GM18520 (cell line): Measurements from ENCODE around the gene TXNDC11.

Experiments
- ATAC-seq: cut with Tn5 transposase; IDR thresholded peaks from one replicate; pipeline ENCODE4 v1.9.1; 2021; ENCODE audit not compliant: unreplicated experiment

TXNDC11 gene

DNA sequence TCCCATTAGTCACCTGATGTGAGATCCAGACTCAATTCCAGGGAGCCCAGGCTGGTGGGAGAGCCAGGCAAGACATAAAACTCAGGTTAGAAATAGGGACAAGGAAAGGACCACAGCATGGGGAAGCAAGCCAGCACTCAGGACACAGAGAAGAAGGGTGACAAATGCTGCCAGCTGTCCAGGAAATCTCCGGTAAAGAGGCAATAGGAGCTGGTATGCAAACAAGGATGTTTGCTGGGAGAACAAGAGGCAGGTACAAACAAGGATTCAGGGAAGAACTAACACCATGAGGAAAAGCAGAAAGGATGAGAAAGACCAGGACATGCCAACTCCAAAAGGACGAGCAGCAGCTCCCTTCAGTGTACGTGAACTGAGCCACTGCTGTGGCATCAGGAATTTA is 10.2 kb upstream of the TXNDC11 start:
- ATAC-seq = no peak

DNA sequence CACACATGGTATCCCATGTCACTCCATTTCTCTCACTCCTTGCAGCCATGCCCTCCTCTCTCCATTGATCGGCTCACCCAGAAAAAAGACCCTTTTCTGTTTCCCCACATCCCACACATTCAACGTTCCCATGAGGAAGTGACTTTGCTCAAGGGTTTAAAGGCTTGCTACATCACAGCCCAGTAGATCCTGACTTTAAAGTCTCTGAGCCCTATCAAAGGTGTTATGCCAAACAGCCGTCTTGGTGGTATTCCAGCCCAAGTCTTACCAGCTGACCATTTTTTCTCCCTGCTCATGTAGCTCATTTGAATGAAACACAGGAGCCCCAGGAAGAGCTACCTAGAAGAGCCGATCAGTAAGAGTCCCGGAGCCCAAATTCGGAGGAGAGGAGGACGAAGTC is 7.4 kb upstream of the TXNDC11 start:
- no peak for ATAC-seq

DNA sequence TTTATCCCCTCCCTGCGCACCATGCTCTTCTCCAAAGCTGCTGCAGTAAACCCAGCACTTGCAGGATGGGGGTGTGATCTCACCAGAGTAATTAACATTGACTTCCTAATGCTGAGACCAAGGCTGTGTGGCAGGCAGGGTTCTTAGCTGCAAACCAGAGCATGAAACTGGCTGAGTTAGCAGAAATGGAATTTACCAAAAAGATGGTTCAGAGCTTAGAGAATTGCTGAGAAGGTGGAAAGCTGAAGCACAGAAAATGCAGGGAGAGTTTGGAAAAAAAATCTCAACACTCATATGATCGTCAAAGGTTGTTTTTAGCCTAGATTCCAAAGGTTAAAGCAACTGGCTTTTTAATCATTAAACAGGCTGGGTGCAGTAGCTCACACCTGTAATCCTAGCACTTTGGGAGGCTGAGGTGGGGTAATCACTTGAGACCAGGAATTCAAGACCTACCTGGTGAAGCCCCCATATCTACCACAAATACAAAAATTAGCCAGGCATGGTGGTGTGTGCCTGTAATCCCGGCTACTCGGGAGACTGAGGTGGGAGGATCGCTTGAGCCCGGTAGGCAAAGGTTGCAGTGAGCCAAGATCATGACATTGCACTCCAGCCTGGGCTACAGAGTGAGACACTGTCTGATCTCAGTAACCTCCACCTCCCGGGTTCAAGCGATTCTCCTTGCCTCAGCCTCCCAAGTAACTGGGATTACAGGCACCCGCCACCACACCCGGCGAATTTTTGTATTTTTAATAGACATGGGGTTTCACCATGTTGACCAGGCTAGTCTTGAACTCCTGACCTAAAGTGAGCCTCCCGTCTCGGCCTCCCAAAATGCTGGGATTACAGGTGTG is 6.0 kb upstream of the TXNDC11 start:
- ATAC-seq = no peak

DNA sequence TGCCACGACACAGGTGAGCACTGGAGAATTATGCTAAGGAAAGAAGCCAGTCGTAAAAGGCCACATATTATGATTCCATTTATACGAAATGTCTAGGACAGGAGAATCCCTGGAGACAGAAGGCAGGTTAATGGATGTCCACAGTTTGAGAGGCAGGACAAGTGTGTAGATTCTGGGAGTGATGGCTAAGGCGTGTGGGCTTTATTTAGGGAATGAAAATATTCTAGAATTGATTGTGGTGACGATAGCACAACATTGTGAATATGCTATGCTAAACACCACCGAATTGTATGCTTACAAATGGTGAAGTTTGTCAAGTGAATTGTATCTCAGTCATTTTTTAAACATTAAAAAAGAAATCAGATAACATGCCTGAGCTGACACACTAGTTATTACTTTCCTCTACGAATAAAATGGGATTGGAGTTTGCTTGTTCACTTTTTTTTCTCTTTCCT is 5.3 kb upstream of the TXNDC11 start:
- ATAC-seq = no peak

DNA sequence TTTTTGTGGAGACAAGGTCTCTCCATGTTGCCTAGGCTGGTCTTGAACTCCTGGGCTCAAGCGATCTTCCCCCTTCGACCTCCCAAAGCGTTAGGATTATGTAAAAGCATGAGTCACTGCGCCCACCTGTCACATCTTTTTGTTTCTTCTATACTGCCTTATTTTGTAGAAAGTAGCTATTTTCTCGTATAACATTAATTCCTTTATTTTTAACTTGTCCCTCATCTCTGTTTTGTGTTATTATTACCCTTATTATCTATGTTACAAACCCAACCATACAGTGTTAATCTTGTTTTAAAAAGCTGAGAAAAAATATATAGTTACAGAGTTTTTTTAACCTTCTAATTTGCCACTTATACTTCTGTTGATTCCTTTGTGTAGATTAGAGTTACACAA is 1.4 kb upstream of the TXNDC11 start:
- ATAC-seq = no peak

DNA sequence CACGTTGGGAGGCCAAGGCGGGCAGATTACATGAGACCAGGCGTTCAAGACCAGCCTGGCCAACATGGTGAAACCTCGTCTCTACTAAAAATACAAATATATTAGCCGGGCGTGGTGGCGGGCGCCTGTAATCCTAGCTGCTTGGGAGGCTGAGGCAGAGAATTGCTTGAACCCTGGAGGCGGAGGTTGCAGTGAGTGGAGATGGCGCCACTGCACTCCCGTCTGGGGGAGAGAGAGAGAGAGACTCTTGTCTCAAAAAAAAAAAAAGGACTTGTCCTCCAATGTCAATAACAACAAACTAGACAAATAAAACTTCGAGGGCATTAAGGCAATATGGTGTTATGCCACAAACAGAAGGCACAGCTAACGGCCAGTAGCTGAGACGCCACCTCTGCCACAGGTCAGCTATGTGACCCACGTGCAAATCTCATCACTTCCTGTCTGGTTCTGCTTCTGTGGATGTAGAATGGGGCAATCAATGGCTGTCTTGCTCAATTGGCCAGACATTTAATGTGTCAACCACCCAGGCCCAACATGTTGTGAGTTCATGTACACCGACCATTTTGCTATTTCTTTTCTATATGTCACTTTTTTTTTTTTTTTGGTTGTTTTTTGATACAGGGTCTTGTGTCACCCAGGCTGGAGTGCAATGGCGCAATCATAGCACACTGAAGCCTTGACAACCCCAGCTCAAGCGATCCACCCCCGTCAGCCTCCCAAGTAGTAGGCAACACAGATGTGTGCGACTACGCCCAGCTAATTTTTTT is 834 bp upstream of the TXNDC11 start:
- no peak for ATAC-seq

DNA sequence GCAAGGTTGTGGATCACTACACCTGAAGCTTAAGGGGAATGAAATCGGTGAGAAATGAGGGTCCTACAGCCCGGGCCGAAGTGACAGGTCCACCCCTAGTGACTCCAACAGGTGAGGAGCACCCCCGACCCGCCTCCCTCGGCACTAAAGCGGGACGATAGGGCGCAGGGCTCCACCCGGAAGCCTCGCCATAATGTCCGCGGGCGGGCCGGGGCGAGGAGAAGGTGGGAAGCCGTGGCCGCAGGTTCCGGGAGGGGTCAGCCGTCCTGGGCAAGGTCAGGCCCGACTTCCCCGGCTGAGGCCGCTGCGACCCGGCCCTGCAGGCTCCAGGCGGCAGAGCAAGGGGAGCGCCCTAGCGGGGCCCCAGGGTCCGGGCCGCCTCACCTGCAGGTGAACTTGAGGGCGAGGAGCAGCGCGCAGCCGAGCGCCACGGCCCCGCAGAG is 543 bp downstream of the TXNDC11 start:
- no peak for ATAC-seq

DNA sequence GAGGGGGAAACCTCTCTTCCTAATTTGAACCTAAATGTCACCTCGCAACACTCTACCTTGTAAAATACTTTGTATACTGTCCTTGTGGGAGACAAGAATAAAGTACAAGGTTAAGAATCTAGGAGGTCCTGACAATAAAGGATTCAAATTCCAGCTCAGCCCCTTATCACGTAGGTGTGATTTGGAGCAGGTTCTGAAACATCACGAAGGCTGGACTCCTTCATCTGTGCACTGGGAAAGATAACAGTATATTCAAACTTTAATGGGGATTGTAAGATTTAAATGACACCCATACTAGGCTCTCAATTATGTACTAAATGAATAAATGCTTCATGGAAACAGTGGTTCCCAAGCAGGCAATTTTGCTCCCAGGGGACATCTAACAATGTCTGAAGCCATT is 2.1 kb downstream of the TXNDC11 start:
- no peak for ATAC-seq

DNA sequence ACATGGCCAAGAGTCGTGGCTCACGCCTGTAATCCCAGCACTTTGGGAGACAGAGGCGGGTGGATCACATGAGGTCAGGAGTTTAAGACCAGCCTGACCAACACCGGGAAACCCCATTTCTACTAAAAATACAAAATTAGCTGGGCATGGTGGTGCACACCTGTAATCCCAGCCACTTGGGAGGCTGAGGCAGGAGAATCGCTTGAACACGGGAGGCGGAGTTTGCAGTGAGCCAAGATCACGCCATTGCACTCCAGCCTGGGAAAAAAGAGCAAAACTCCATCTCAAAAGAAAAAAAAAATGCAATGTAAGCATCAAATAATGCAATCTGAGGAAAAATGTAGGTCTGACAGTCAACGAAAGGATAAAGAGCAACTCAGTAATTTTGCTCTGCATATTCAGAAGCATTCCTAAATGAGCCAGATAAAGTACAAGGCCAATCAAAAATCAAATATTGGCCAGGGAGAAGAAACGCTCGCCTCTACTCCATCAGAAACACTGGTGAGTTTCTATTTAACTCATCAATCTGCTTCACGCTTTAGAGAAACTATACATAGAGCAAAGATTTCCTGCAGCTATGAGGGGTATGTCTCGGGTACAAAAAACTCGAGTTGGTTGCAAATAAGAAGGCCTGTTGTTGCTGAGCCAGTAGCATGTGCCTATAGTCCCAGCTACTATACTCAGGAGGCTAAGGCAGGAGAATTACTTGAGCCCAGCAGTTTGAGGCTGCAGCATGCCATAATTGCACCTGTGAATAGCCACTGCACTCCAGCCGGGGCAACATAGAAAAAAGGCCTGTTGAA is 3.7 kb downstream of the TXNDC11 start:
- ATAC-seq = no peak

DNA sequence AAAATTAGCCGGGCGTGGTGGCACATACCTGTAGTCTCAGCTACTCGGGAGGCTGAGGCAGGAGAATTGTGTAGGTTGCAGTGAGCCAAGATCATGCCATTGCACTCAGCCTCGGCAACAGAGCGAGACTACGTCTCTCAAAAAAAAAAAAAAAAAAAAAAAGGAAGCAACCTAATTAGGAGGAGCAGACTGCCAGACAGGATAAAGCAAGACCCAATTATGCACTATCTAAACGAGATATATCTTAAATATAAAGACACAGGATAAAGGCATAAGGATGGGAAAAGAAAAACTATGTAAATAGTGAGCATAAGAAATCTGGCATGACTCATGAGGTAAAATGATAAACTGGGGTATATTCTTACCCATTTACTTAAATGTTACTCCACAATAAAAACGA is 4.9 kb downstream of the TXNDC11 start:
- ATAC-seq = no peak

DNA sequence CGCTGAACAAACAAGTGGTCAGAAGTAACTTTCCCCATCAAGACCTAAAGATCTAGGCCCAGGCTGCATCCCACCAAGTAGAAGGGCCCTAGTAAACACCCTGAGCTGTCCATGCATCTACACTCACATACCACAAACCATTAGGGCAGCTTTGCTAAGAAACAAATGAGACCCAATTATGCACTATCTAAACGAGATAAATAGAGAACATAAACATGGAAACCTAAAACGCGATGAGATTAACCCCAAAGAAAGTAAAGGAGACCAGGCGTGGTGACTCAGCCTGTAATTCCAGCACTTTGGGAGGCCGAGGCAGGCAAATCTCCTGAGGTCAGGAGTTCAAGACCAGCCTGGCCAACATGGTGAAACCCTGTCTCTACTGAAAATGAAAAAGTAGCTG is 5.8 kb downstream of the TXNDC11 start:
- ATAC-seq = no peak

DNA sequence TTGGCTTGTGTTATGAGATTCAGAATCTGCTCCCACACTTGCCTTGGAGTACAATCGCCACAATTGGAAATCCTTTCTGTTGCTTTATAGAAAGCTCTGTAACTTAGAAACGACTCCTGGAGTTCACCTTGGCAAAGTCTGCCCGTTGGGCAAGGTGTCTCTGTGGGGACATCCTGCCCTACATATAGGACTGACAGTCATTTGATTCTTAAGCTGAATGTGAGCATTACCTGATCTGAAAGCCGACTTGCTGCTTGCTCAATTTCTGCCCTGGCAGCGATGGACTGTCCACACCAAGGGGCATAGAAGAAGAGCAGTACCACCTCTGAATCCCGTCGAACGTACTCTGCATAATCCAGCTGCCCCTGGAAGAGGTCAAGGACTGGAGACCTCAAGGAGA is 6.9 kb downstream of the TXNDC11 start:
- no peak for ATAC-seq

DNA sequence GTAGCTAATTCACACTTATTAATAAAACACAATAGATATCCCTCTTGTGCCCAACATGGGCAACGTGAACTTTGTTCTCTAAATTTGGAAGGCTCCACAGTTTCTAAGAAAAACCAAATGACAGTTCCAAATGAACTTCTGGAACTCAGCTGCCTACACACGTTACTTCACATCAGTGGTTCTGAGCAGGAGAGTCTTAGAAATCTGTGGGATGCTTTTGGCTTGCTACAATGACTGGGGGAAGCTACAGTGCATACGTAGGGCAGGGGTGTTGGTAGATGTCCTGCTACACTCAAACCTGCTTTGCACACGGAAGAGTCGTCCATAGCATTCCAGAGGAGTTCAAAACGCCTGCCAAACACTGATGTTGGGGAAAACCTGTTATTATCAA is 8.0 kb downstream of the TXNDC11 start:
- ATAC-seq = no peak

DNA sequence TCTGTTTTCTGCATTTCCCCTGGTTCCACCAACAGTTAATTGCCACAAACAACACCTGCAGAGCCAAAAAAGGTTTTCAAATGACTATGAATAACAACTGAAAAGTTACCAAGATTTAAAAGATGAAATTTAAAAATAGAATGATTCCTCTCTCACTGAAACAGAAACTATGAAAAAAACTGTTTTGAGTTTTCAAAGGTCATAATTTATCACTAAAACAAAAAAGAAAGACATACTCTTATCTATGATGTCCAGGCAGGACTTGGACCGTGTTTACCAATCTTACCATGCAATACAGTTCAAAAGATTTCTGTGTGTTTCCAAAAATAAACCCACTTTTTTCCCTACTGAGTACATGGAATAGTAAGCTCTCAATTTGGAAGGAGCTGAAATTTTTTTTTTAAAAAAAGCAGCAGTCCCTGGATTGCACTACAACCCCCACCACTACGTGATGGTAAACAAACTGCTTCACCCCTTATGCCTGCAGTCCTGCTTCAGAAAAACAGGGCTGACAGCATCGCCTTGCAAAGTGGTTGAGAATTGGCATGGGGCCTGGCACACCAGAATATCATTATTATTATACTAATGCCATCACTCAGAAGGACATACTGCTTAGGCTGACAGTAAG is 8.5 kb downstream of the TXNDC11 start:
- ATAC-seq = no peak

DNA sequence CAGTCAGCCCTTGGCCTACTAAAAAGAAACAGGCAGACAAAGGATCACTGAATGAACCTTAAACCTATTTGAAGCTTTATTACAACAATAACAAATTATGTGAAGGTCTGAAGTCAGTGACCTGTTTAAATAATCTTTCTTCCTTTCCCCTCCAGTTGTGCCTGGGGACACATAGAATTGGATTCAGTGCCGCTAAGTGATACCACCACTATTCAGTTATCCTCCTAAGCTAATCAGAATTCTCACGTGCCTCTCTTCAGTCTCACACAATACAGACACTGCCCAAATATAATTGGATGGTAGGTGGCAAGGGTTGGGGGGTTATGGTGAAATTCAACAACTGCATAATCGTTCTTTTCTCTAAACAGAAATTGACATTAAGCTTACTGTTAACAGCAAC is 11.4 kb downstream of the TXNDC11 start:
- no peak for ATAC-seq

DNA sequence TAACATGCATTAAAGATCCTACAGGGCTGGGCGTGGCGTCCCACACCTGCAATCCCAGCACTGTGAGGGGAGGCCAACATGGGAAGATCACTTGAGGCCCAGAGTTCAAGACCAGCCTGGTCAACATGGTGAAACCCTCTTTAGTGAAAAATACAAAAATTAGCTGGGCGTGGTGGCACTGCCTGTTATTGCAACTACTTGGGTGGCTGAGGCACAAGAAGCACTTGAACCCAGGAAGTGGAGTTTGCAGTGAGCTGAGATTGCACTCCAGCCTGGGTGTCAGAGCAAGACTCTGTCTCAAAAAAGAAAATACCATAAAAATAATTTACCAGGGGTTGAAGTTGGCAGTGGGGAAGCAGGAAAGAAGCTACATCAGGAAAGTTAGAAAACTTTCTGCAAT is 12.9 kb downstream of the TXNDC11 start:
- ATAC-seq = no peak

DNA sequence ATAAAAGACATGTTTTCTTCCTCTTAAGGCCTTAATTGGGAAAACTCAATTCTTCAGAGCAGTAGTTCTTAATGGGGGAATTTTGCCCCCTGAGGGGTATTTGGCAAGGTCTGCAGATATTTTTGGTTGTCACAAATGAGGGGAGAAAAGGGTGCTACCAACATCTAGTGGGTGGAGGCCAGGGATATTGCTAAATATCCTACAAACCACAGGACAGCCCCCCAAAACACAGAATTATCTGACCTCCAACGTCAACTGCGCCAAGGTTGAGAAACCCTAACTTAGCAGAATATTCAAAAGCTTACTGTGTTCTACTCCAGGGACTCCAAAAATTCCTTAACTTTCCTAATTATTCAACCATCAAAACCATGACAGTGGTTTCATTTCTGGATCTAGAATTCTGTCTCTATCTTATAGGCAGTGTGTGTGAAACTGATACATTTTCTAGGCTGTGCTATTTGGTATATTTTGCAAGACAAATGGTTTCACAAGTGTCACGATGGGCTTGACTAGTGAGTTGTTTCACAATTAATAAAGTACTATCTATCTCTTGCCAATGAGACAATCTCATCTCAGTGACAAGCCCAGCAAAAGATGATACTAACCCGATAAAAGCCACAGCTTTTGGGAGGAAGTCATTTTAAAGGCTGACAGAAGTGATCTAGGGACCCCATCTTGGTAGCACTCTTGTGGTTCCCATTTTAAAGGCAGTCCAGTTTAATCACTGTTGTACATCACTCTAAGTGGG is 14.7 kb downstream of the TXNDC11 start:
- no peak for ATAC-seq

DNA sequence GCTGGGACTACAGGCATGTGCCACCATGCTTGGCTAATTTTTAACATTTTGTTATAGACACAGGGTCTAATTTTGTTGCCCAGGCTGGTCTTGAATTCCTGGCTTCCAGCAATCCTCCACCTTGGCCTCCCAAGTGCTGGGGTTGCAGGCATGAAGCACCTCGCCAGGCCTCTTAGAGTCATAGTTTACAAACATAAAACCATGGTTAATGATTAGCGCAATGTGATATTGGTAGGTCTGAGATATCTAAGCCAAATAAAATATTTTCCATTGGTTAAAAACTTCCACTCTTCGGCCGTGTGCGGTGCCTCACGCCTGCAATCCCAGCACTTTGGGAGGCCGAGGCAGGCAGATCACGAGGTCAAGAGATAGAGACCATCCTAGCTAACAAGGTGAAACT is 16.6 kb downstream of the TXNDC11 start:
- no peak for ATAC-seq

DNA sequence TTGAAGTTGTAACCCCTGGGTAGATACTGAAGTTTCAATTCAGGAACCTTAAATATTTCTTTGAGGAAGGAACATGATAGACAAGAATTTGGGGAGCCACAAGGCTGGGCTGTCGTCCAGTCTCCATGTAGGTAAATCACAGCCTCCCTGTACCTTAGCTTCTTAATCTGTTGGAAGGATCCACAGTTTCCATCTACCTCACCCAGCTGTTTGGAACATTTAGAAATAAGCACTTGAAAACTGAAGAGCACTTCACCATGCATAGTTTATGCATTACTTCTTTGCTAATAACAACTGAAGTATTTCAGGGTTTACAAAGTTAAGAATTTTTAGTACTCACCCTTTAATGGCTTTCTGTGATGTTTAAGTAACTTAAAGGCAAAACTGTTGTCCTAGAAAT is 17.2 kb downstream of the TXNDC11 start:
- no peak for ATAC-seq

DNA sequence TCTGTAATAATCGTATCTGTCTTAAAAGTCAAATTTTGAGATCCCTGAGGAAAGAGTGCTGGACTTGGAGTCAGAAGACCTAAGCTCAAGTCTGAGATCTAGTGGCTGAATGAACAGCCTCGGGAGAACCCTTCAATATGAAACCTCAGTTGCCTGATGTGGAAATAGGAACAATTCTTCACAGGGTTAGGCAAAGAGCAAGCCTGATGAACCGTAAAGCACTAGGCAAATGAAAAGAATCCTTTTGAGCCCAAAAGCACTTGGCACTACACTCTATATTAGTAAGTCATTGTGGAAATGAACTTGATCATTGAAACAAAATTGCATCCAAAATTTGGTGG is 20.2 kb downstream of the TXNDC11 start:
- no peak for ATAC-seq
